ENCODE results near the gene UTS2. TPM values are rescaled to one million over a fixed set of nuclear protein-coding genes. Genes with fewer than 3 reads are reported as not detected.

UTS2 gene
- total RNA-seq, 2 donors from 2014 or later, result not detected

DNA sequence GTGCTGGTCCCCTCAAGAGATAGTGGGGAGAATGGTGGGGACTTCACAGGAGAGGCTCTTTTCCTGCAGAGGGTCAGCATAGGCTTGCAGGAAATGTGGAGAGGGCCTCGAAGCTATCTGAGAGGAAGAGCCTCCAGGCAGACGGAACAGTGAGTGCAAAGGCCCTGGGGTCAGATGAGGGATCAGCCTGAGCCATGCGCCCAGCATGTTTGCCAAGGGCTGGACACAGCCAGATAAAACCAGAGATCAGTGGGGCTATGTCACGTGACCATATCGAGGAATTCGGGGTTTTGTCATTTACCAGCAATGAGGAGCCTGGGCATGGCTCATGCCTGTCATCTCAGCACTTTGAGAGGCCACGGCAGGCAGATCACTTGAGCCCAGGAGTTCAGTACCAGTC is 6.5 kb upstream of the UTS2 start:
- no peak overlapping the region for H3K27ac ChIP-seq
- H3K36me3 ChIP-seq, result no peaks in the 10 kb centered on the region
- no peaks in the 10 kb centered on the region for H3K27me3 ChIP-seq (replicated peaks; ENCODE audit: insufficient read depth)
- WGBS, result 95% methylated on average over 7 of the region's 7 CpGs
- no peaks in the 10 kb centered on the region for H3K9me3 ChIP-seq
- intact Hi-C loops (cut with DNase I), result no loop called here
- H3K4me1 ChIP-seq (replicated peaks), result no peaks in the 10 kb centered on the region
- TF ChIP-seq POLR2AphosphoS5 (IDR thresholded peaks at IDR 0.05), result no peak
- TF ChIP-seq, protein P1, sequence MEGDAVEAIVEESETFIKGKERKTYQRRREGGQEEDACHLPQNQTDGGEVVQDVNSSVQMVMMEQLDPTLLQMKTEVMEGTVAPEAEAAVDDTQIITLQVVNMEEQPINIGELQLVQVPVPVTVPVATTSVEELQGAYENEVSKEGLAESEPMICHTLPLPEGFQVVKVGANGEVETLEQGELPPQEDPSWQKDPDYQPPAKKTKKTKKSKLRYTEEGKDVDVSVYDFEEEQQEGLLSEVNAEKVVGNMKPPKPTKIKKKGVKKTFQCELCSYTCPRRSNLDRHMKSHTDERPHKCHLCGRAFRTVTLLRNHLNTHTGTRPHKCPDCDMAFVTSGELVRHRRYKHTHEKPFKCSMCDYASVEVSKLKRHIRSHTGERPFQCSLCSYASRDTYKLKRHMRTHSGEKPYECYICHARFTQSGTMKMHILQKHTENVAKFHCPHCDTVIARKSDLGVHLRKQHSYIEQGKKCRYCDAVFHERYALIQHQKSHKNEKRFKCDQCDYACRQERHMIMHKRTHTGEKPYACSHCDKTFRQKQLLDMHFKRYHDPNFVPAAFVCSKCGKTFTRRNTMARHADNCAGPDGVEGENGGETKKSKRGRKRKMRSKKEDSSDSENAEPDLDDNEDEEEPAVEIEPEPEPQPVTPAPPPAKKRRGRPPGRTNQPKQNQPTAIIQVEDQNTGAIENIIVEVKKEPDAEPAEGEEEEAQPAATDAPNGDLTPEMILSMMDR (IDR thresholded peaks at IDR 0.05), result no peak
- no peak for TF ChIP-seq POLR2A (IDR thresholded peaks at IDR 0.05)
- no peak overlapping the region for H3K4me3 ChIP-seq
- no peak for DNase-seq (ENCODE audit: low spot score)

DNA sequence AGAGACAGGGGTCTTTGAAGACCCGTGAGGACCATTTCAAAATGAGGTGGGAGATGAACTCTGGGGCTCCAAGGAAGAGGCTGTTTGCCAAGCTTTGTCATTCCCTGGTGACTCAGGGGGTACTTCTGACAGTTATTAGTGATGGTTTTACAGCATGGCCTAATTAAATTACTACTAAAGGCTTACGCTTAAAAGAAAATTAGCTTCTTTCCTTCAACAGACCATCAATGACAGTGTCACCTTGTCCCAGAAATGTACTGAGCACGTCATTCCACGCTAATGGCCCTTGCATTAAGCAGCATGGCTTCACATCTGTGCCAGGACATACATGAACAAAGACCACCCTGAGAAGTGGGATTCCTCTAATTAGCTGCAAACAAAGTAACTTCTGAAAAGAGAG is 5.1 kb upstream of the UTS2 start:
- H3K4me1 ChIP-seq (replicated peaks), result no peaks in the 10 kb centered on the region
- no peaks in the 10 kb centered on the region for H3K27me3 ChIP-seq (replicated peaks; ENCODE audit: insufficient read depth)
- no peaks in the 10 kb centered on the region for H3K36me3 ChIP-seq
- no peak for DNase-seq (ENCODE audit: low spot score)
- intact Hi-C loops (cut with DNase I), result no loop called here
- TF ChIP-seq, protein P1 (IDR thresholded peaks at IDR 0.05), result no peak
- no peak for TF ChIP-seq POLR2A (IDR thresholded peaks at IDR 0.05)
- no peak for TF ChIP-seq POLR2AphosphoS5 (IDR thresholded peaks at IDR 0.05)
- no peak overlapping the region for H3K4me3 ChIP-seq
- 42% methylated on average over 4 of the region's 4 CpGs for WGBS
- no peaks in the 10 kb centered on the region for H3K9me3 ChIP-seq
- no peak overlapping the region for H3K27ac ChIP-seq

DNA sequence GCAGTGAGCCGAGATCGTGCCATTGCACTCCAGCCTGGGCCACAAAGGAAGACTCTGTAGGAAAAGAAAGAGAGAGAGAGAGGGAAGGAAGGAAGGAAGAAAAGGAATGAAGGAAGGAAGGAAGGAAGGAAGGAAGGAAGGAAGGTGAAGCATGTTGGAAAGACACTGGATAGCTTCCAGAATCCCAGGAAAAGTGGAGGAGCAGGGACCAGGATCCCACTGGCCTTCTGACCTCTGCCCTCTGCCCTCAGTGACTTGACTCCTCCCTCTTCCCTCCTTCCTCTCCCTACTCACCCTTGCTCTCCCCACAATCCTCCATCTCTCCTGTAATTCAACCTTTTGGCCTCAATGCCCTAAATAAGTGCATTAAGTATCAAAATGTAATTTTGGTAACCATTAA is 4.1 kb upstream of the UTS2 start:
- no peak for DNase-seq (ENCODE audit: low spot score)
- Histone ChIP-seq H3K9me3 (no peaks in the 10 kb centered on the region), H3K4me3 (no peak overlapping the region), H3K27me3 (replicated peaks; ENCODE audit: insufficient read depth) (no peaks in the 10 kb centered on the region), H3K36me3 (no peaks in the 10 kb centered on the region), H3K4me1 (replicated peaks) (no peaks in the 10 kb centered on the region), H3K27ac (no peak overlapping the region)
- WGBS, result 66% methylated on average over 2 of the region's 2 CpGs
- TF ChIP-seq, protein P1 (IDR thresholded peaks at IDR 0.05), result no peak
- TF ChIP-seq POLR2AphosphoS5 (IDR thresholded peaks at IDR 0.05), result no peak
- TF ChIP-seq POLR2A (IDR thresholded peaks at IDR 0.05), result no peak
- intact Hi-C loops (cut with DNase I), result no loop called here

DNA sequence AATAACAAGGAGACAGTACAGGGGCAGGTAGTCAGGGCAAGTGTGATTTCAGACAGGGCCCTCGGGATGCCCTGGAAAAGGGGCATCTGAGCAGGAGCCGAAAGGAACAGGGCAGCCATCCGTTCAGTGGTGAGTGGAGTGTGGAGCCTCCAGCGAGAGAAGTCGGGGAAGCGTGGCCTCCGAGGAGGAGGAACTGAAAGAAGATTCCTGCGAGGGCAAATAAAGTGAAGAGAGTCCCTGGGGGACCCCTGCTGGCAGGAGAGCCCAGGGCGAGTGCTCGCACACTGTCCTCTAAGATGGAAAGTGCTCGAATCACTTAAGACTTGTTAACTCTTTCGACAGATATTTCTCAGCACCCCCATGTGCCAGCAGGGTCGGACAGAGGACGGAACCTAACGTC is 3.5 kb upstream of the UTS2 start:
- no peak for DNase-seq (ENCODE audit: low spot score)
- H3K36me3 ChIP-seq, result no peaks in the 10 kb centered on the region
- H3K27me3 ChIP-seq (replicated peaks; ENCODE audit: insufficient read depth), result no peaks in the 10 kb centered on the region
- WGBS, result 45% methylated on average over 15 of the region's 15 CpGs
- H3K27ac ChIP-seq, result no peak overlapping the region
- TF ChIP-seq POLR2AphosphoS5 (IDR thresholded peaks at IDR 0.05) (no peak), POLR2A (IDR thresholded peaks at IDR 0.05) (no peak)
- TF ChIP-seq, protein P1 (IDR thresholded peaks at IDR 0.05), result no peak
- intact Hi-C loops (cut with DNase I), result no loop called here
- no peaks in the 10 kb centered on the region for H3K9me3 ChIP-seq
- no peak overlapping the region for H3K4me3 ChIP-seq
- no peaks in the 10 kb centered on the region for H3K4me1 ChIP-seq (replicated peaks)

DNA sequence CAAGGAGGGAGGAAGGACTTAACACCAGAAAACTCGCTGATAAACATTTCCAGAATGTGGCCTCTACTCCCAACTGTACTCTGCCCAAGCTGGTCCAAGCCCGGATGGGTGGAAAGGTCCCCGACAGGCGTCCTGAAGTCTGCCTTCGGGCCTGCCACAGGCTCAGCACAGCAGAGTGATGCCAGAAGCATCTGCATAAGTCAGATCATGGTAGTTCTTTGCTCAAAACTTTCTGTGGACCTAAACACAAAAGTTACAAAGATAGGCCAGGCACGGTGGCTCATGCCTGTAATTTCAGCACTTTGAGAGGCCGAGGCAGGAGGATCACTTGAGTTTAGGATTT is 790 bp upstream of the UTS2 start:
- no peaks in the 10 kb centered on the region for H3K27me3 ChIP-seq (replicated peaks; ENCODE audit: insufficient read depth)
- intact Hi-C loops (cut with DNase I), result no loop called here
- WGBS, result 80% methylated on average over 7 of the region's 7 CpGs
- H3K4me1 ChIP-seq (replicated peaks), result no peaks in the 10 kb centered on the region
- TF ChIP-seq, protein P1 (IDR thresholded peaks at IDR 0.05), result no peak
- TF ChIP-seq POLR2A (IDR thresholded peaks at IDR 0.05) (no peak), POLR2AphosphoS5 (IDR thresholded peaks at IDR 0.05) (no peak)
- H3K4me3 ChIP-seq, result no peak overlapping the region
- no peak for DNase-seq (ENCODE audit: low spot score)
- no peak overlapping the region for H3K27ac ChIP-seq
- no peaks in the 10 kb centered on the region for H3K9me3 ChIP-seq
- H3K36me3 ChIP-seq, result no peaks in the 10 kb centered on the region

Measured in prostate gland (tissue), 2 donors.